Ishikawa (cell line): ENCODE measurements around the gene PRSS22.

Experiments used
- TEAD4 ChIP-seq: IDR thresholded peaks from 2 replicates; pipeline ENCODE4 v1.6.1; 2012
- TF ChIP-seq, protein P1 (sequence below): IDR thresholded peaks from 2 replicates; pipeline ENCODE4 v1.6.1; 2012; ENCODE audit warnings: low read depth, mild to moderate bottlenecking

DNA sequence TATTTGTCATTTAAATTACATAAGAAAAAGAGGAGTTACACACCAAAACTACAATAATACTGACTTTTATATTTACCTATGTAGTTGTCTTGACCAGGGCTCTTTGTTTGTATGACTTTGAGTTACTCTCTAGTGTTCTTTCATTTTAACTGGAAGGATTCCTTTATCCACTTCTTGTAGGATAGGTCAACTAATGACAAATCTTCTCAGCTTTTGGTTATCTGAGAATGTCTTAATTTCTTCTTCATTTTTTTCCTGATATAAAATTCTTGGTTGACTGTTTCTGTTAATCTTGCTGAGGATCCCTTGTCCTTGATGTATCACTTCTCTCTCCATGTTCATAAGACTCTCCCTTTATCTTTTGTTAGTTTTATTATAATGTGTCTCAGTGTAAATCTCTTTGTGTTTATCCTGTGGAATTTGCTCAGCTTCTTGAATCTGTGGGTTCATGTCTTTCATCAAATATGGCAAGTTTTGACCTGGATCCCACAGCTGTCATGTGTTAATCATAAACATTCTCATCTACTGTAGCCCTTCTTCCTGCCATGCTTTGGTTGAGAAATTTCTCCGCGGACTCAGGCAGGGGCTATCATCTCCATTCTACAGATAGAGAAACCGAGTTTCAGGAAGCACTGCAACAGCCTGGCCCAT lies 54.3 kb downstream of the PRSS22 start:
- no peak for TF ChIP-seq TEAD4
- TF ChIP-seq, protein P1, sequence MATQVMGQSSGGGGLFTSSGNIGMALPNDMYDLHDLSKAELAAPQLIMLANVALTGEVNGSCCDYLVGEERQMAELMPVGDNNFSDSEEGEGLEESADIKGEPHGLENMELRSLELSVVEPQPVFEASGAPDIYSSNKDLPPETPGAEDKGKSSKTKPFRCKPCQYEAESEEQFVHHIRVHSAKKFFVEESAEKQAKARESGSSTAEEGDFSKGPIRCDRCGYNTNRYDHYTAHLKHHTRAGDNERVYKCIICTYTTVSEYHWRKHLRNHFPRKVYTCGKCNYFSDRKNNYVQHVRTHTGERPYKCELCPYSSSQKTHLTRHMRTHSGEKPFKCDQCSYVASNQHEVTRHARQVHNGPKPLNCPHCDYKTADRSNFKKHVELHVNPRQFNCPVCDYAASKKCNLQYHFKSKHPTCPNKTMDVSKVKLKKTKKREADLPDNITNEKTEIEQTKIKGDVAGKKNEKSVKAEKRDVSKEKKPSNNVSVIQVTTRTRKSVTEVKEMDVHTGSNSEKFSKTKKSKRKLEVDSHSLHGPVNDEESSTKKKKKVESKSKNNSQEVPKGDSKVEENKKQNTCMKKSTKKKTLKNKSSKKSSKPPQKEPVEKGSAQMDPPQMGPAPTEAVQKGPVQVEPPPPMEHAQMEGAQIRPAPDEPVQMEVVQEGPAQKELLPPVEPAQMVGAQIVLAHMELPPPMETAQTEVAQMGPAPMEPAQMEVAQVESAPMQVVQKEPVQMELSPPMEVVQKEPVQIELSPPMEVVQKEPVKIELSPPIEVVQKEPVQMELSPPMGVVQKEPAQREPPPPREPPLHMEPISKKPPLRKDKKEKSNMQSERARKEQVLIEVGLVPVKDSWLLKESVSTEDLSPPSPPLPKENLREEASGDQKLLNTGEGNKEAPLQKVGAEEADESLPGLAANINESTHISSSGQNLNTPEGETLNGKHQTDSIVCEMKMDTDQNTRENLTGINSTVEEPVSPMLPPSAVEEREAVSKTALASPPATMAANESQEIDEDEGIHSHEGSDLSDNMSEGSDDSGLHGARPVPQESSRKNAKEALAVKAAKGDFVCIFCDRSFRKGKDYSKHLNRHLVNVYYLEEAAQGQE = no peak
